Measurements from ENCODE around the gene CAMK1G. TPM values are rescaled to one million over a fixed set of nuclear protein-coding genes. Genes with fewer than 3 reads are reported as not detected.

CAMK1G gene
- polyA plus RNA-seq, 1 experiment = 2.1 TPM

DNA sequence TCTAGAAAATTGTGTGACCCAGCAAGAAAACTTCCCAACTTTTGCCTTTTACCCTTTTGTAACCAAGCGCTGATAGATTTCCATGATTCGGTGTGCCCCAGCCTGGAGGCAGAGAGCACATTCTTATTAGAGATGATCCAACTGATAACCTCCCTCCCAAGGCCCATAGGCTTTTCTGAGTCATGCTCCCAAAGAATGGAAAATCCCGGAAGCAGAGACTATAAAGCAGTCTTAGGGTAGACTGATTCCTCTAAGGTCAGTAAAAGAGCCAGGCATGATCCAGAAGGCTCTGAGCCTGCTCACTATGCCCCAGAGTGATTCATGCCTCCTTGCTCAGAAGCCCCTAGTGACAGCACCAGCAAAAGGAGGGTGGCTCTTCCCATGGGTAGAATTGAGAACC lies 4.3 kb downstream of the CAMK1G start:
- CTCF ChIA-PET = interaction anchor here (0.9 to 1.9 kb wide), 3 partner anchors 16 to 39 kb away, joined by 3 to 5 read pairs (median 3); no protein-coding TSS in a partner anchor
- H3K4me3 ChIP-seq (ENCODE audit: low read depth, low read length) = no peak overlapping the region

DNA sequence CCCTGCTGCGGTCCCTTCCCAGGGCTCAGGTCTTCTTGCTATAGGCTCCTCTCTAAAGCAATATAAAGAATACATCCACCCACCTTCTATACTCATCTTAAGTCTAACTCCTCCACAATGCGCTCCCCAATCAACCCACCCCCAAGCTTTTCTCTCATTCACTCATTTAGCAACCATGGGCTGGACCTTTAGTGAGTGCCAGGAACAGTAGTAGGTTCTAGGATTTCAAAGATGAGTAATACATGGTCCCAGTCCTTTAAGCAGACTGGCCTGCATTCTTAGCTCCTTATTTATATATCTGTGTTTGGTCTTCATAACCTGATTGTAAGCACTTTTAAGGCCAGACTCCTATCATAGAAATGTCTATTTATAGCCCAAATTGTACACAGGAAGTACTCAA lies 5.9 kb downstream of the CAMK1G start:
- TF ChIP-seq, protein P1, sequence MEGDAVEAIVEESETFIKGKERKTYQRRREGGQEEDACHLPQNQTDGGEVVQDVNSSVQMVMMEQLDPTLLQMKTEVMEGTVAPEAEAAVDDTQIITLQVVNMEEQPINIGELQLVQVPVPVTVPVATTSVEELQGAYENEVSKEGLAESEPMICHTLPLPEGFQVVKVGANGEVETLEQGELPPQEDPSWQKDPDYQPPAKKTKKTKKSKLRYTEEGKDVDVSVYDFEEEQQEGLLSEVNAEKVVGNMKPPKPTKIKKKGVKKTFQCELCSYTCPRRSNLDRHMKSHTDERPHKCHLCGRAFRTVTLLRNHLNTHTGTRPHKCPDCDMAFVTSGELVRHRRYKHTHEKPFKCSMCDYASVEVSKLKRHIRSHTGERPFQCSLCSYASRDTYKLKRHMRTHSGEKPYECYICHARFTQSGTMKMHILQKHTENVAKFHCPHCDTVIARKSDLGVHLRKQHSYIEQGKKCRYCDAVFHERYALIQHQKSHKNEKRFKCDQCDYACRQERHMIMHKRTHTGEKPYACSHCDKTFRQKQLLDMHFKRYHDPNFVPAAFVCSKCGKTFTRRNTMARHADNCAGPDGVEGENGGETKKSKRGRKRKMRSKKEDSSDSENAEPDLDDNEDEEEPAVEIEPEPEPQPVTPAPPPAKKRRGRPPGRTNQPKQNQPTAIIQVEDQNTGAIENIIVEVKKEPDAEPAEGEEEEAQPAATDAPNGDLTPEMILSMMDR (IDR thresholded peaks at IDR 0.05; ENCODE audit: low read depth, low read length) = no peak
- Histone ChIP-seq H3K9me3 (ENCODE audit: control insufficient read depth, insufficient read depth, low read length) (no peaks in the 10 kb centered on the region; the same call in 1 of the 2 replicates), H3K27me3 (ENCODE audit: control insufficient read depth, insufficient read depth, low read length) (peaks cover 2% of the 10 kb centered on the region), H3K27ac (ENCODE audit: low read depth, low read length) (no peak overlapping the region), H3K4me3 (ENCODE audit: low read depth, low read length) (no peak overlapping the region)
- CTCF ChIA-PET = interaction anchor here (0.6 to 3.0 kb wide), 14 partner anchors 7 to 392 kb away, joined by 3 to 16 read pairs (median 5); partner anchors contain the start of gene UTP25
- DNase-seq (ENCODE audit: low read depth, low spot score) = no peak
- POLR2A ChIA-PET = no interaction called here

More for the DNA sequence above, 4.3 kb downstream of the CAMK1G start:
- Histone ChIP-seq H3K9me3 (ENCODE audit: control insufficient read depth, insufficient read depth, low read length) (no peaks in the 10 kb centered on the region; the same call in 1 of the 2 replicates), H3K27me3 (ENCODE audit: control insufficient read depth, insufficient read depth, low read length) (peaks cover 2% of the 10 kb centered on the region), H3K27ac (ENCODE audit: low read depth, low read length) (no peak overlapping the region)
- TF ChIP-seq, protein P1 (IDR thresholded peaks at IDR 0.05; ENCODE audit: low read depth, low read length) = no peak
- no peak for DNase-seq (ENCODE audit: low read depth, low spot score)
- POLR2A ChIA-PET = no interaction called here

DNA sequence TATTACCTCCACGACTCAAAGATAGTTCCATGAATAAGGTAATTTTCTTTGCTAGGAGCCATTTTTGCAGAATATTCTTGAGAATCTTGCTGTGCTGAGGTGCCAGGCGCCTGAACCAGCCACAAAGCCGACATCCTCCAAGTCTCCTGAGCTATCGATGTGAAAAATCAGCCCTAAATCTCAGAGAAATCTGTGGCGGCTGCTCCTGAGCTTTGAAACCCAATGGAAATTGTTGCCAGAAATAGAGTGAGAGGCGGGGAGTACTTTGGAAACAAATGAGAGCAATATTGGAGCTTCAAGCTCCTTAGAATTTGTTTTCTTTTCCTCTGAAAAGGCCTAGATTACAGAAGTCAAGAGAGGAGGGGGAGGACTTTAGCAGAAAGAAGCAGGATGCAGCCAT lies 6.3 kb downstream of the CAMK1G start:
- POLR2A ChIA-PET = no interaction called here
- CTCF ChIA-PET = interaction anchor here (0.6 to 3.0 kb wide), 20 partner anchors 8 to 391 kb away, joined by 3 to 16 read pairs (median 4); partner anchors contain the start of gene UTP25
- no peak overlapping the region for H3K27ac ChIP-seq (ENCODE audit: low read depth, low read length)

DNA sequence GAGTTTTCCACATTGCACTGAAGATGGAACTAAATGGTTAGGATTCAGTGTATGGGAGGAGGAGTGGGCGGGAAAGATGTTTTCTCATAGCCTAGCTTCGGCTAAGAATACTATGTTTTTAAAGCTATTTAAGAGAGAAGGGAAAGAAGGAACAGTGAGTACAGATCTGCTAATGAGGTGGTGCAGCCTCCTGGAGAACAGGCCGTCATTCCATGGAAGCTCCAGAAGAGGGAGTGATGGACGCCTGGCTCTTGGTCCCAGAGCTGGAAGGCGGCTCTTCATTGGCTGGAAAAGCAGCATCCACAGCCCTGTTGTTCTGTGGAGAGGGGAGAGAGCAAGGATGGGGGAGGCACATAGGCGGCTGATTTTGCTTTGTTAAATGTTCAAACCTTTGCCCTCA lies 6.9 kb downstream of the CAMK1G start:
- Histone ChIP-seq H3K4me3 (ENCODE audit: low read depth, low read length) (no peak overlapping the region), H3K9me3 (ENCODE audit: control insufficient read depth, insufficient read depth, low read length) (no peaks in the 10 kb centered on the region; the same call in 1 of the 2 replicates), H3K27me3 (ENCODE audit: control insufficient read depth, insufficient read depth, low read length) (peaks cover 2% of the 10 kb centered on the region), H3K27ac (ENCODE audit: low read depth, low read length) (no peak overlapping the region)
- no peak for DNase-seq (ENCODE audit: low read depth, low spot score)
- TF ChIP-seq, protein P1 (IDR thresholded peaks at IDR 0.05; ENCODE audit: low read depth, low read length) = peak; percentile 46
- ChIA-PET POLR2A (no interaction called here), CTCF (interaction anchor here (0.6 to 3.0 kb wide), 19 partner anchors 8 to 555 kb away, joined by 3 to 16 read pairs (median 4); partner anchors contain the start of gene UTP25)

More for the DNA sequence above, 6.3 kb downstream of the CAMK1G start:
- TF ChIP-seq, protein P1 (IDR thresholded peaks at IDR 0.05; ENCODE audit: low read depth, low read length) = no peak
- Histone ChIP-seq H3K9me3 (ENCODE audit: control insufficient read depth, insufficient read depth, low read length) (no peaks in the 10 kb centered on the region; the same call in 1 of the 2 replicates), H3K27me3 (ENCODE audit: control insufficient read depth, insufficient read depth, low read length) (peaks cover 2% of the 10 kb centered on the region), H3K4me3 (ENCODE audit: low read depth, low read length) (no peak overlapping the region)
- DNase-seq (ENCODE audit: low read depth, low spot score) = no peak

DNA sequence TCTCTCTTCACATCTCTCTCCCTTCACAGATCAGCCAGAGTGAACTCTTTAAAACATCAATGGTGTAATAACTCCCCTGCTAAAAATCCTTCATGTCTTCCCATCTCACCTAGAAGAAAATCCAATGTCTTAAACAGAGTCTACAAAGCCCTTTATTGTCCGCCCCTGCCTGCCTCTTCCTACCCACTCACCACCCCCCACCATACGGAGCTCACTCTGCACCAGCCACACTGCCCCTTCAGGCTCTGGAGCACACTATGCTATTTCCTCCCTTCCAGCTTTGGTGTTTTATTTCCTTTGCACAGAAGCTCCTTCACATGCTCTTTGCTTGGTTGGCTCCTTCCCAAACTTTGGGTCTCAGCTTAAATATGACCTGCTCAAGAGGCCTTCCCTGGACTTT lies 10.2 kb downstream of the CAMK1G start:
- no peak for DNase-seq (ENCODE audit: low read depth, low spot score)
- Histone ChIP-seq H3K27ac (ENCODE audit: low read depth, low read length) (no peak overlapping the region), H3K27me3 (ENCODE audit: control insufficient read depth, insufficient read depth, low read length) (no peaks in the 10 kb centered on the region), H3K9me3 (ENCODE audit: control insufficient read depth, insufficient read depth, low read length) (no peaks in the 10 kb centered on the region), H3K4me3 (ENCODE audit: low read depth, low read length) (no peak overlapping the region)
- TF ChIP-seq, protein P1 (IDR thresholded peaks at IDR 0.05; ENCODE audit: low read depth, low read length) = no peak
- ChIA-PET POLR2A (no interaction called here), CTCF (interaction anchor here (1.3 kb wide), 1 partner anchor 15 kb away, joined by 3 read pairs; no protein-coding TSS in a partner anchor)

Data from AG04450 (cell line).